Breast epithelium (tissue), 3 donors: Measurements from ENCODE around the gene VSIR.

ENCODE experiments used
- POLR2A ChIP-seq: fragments of 450-650 bp; IDR thresholded peaks from one replicate; pipeline ENCODE4 v1.6.1; 2016; ENCODE audit warnings: antibody characterized with exemption, mild to moderate bottlenecking, moderate library complexity
- POLR2AphosphoS5 ChIP-seq, 3 donors: sonication (generic); formaldehyde crosslinking; IDR thresholded peaks; one replicate each; pipeline ENCODE4 v1.6.1; 2017; ENCODE audit warnings: antibody characterized with exemption in 3 of 3
- TF ChIP-seq, protein P1 (sequence below), 3 donors: fragments of 450-650 bp; IDR thresholded peaks; one replicate each; pipeline ENCODE4 v1.5.1; 2016 to 2017; ENCODE audit warnings: antibody characterized with exemption in 3 of 3, mild to moderate bottlenecking in 3 of 3, moderate library complexity in 3 of 3

DNA sequence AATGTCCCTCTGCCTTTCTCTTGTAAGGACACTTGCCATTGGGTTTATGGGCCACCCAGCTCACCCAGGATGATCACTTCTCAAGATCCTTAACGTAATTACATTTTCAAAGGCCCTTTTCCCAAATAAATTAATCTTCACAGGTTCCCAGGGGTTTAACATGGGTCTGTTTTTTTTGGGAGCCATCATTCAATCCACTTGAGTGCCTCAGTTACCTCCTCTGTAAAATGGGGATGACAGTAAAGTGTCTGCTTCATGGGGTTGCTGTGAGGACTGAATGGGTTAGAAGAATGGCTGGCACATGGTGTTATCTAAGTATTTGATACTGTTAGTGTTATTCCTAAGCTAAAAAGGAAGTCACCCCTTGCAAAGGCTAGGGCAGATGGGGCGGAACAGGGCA lies 61.1 kb downstream of the VSIR start:
- TF ChIP-seq, protein P1, sequence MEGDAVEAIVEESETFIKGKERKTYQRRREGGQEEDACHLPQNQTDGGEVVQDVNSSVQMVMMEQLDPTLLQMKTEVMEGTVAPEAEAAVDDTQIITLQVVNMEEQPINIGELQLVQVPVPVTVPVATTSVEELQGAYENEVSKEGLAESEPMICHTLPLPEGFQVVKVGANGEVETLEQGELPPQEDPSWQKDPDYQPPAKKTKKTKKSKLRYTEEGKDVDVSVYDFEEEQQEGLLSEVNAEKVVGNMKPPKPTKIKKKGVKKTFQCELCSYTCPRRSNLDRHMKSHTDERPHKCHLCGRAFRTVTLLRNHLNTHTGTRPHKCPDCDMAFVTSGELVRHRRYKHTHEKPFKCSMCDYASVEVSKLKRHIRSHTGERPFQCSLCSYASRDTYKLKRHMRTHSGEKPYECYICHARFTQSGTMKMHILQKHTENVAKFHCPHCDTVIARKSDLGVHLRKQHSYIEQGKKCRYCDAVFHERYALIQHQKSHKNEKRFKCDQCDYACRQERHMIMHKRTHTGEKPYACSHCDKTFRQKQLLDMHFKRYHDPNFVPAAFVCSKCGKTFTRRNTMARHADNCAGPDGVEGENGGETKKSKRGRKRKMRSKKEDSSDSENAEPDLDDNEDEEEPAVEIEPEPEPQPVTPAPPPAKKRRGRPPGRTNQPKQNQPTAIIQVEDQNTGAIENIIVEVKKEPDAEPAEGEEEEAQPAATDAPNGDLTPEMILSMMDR (IDR thresholded peaks at IDR 0.05): no peak
- TF ChIP-seq POLR2AphosphoS5 (IDR thresholded peaks at IDR 0.05) (no peak), POLR2A (no peak)
